ENCODE data around the gene KPTN. TPM values are rescaled to one million over a fixed set of nuclear protein-coding genes. Genes with fewer than 3 reads are reported as not detected.

KPTN gene
- total and polyA plus RNA-seq, 2 experiments from 2014 or later: 10.4 to 20.6 TPM

- Histone ChIP-seq H3K36me3 (no peaks in the 10 kb centered on the region), H3K4me3 (peak within 1 kb of the TSS; percentile 73), H3K27me3 (no peaks in the 10 kb centered on the region), H3K4me1 (ENCODE audit: low read depth) (no peaks in the 10 kb centered on the region), H3K9me3 (ENCODE audit: low read depth) (no peaks in the 10 kb centered on the region), H3K27ac (peak within 1 kb of the TSS; percentile 98)
- DNase-seq (ENCODE audit: low read depth in 1 of 2, low spot score in 1 of 2): peak; percentile 100
- no peak for TF ChIP-seq CTCF (IDR thresholded peaks at IDR 0.05; ENCODE audit: low read depth, low read length)
Observed at GRCh38 chr19:47514869-47515588, 31.0 kb upstream of the KPTN start, which contains the start of gene NAPA. TSS of gene NAPA (minus strand) at chr19:47515063. CDS start at chr19:47514940, 123 bp downstream.

- Histone ChIP-seq H3K27ac (peak overlapping the region; percentile 98), H3K4me1 (ENCODE audit: low read depth) (no peaks in the 10 kb centered on the region), H3K27me3 (no peaks in the 10 kb centered on the region), H3K36me3 (no peaks in the 10 kb centered on the region), H3K9me3 (ENCODE audit: low read depth) (no peaks in the 10 kb centered on the region), H3K4me3 (peak overlapping the region; percentile 73)
- no peak for DNase-seq (ENCODE audit: low read depth in 1 of 2, low spot score in 1 of 2)
- TF ChIP-seq CTCF (IDR thresholded peaks at IDR 0.05; ENCODE audit: low read depth, low read length): no peak
Observed at GRCh38 chr19:47514151-47514868, 30.3 kb upstream of the KPTN start.

- no peaks in the 10 kb centered on the region for H3K36me3 ChIP-seq
- no peak for DNase-seq (ENCODE audit: low read depth in 1 of 2, low spot score in 1 of 2)
- no peaks in the 10 kb centered on the region for H3K27me3 ChIP-seq
- H3K4me3 ChIP-seq: no peak overlapping the region
- no peak overlapping the region for H3K27ac ChIP-seq
- TF ChIP-seq CTCF (IDR thresholded peaks at IDR 0.05; ENCODE audit: low read depth, low read length): no peak
- H3K4me1 ChIP-seq (ENCODE audit: low read depth): no peaks in the 10 kb centered on the region
- H3K9me3 ChIP-seq (ENCODE audit: low read depth): no peaks in the 10 kb centered on the region
Observed at GRCh38 chr19:47512948-47513319, 28.9 kb upstream of the KPTN start.

- no peaks in the 10 kb centered on the region for H3K9me3 ChIP-seq (ENCODE audit: low read depth)
- H3K36me3 ChIP-seq: no peaks in the 10 kb centered on the region
- no peaks in the 10 kb centered on the region for H3K27me3 ChIP-seq
- no peak for TF ChIP-seq CTCF (IDR thresholded peaks at IDR 0.05; ENCODE audit: low read depth, low read length)
- no peak overlapping the region for H3K4me3 ChIP-seq
- peak in 1 of 2 donors; percentile 71 for DNase-seq (ENCODE audit: low read depth in 1 of 2, low spot score in 1 of 2)
- no peaks in the 10 kb centered on the region for H3K4me1 ChIP-seq (ENCODE audit: low read depth)
- H3K27ac ChIP-seq: no peak overlapping the region
Observed at GRCh38 chr19:47512183-47512947, 28.3 kb upstream of the KPTN start.

- H3K36me3 ChIP-seq: no peaks in the 10 kb centered on the region
- no peak overlapping the region for H3K4me3 ChIP-seq
- H3K4me1 ChIP-seq (ENCODE audit: low read depth): no peaks in the 10 kb centered on the region
- TF ChIP-seq CTCF (IDR thresholded peaks at IDR 0.05; ENCODE audit: low read depth, low read length): no peak
- no peaks in the 10 kb centered on the region for H3K9me3 ChIP-seq (ENCODE audit: low read depth)
- no peaks in the 10 kb centered on the region for H3K27me3 ChIP-seq
- peak in 1 of 2 donors; percentile 52 for DNase-seq (ENCODE audit: low read depth in 1 of 2, low spot score in 1 of 2)
- H3K27ac ChIP-seq: no peak overlapping the region
Observed at GRCh38 chr19:47511681-47512080, 27.7 kb upstream of the KPTN start.

Measured in cardiac muscle cell (in vitro differentiated cells and primary cell).